Stimulated activated CD4-positive, alpha-beta T cell treated with anti-CD3 and anti-CD28 coated beads, TNF-alpha, amount 100 ng/mL, for 24 hours (primary cell): ENCODE results near the gene RNF223.

Experiments
- DNase-seq, 3 experiments: peaks; one replicate each; pipeline ENCODE4 v3.0.0-alpha.2; 2020; ENCODE audit warnings: low read depth in 3 of 3

RNF223 gene

DNA sequence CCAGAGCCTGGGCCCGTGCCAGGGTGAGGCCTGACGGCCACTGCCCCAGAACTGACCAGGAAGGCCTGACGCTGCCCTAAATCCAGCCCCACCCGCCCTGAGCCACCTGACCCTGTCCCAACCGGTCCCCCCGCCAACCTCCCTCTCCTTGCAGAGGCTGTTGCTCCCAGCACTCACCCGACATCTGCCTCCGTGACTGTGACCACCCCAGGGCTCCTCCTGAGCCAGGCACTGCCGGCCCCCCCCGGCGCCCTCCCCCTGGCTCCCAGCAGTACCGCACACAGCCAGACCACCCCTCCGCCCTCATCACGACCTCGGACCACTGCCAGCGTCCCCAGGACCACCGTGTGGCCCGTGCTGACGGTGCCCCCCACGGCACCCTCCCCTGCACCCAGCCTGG is 27.9 kb downstream of the RNF223 start:
- no peak for DNase-seq

GRCh38 chr1:1045129-1045528 is 29.0 kb downstream of the RNF223 start:
- no peak for DNase-seq

DNA sequence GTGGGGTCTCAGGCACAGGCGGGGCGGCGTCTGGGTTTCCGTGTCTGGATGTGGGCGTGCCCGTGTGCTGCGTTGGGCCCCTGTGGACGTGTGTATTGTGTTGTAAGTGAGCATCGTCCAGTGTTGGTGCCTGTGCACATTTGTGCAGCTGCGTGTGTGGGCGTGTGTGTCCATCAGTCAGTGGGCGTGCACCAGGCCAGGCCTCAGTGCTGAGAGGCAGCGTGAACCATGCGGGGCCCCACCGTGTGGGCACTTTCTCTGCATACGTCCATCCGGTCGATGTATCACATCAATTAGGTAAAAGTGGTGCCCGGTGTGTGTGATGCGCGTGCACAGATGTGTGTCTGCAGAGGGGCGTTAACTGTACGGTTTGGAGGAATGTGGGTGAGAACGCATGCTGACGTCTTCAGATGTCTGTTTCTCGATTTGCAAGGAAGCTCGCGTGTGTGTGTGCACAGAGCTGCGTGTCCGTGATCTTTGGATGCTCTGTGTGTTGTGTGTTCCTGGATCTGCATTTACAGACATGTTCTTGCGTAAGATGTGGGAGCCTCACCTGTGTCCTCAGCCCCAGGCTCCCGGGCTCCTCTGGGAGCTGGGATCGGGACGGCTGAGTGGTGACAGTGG is 29.5 kb downstream of the RNF223 start:
- DNase-seq = no peak

DNA sequence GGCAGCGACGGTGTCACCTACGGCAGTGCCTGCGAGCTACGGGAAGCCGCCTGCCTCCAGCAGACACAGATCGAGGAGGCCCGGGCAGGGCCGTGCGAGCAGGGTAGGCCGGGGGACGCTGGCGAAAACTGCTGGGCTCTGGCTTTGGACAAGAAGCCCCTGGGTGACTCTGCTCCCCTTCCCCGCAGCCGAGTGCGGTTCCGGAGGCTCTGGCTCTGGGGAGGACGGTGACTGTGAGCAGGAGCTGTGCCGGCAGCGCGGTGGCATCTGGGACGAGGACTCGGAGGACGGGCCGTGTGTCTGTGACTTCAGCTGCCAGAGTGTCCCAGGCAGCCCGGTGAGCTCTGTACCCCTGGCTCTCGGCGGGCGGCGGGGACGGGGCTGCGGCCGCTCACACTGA is 30.2 kb downstream of the RNF223 start:
- no peak for DNase-seq

DNA sequence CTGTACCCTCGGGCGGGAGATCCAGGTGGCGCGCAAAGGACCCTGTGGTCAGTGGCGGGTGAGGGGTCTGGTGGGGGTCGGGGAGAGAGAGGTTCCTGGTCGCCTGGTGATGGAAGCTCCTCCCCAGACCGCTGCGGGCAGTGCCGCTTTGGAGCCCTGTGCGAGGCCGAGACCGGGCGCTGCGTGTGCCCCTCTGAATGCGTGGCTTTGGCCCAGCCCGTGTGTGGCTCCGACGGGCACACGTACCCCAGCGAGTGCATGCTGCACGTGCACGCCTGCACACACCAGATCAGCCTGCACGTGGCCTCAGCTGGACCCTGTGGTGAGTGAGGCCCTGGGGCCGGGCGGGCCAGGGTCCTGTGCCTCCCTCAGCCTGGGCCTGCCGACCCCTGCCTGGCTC is 30.7 kb downstream of the RNF223 start:
- no peak for DNase-seq

GRCh38 chr1:1042835-1043234 is 31.3 kb downstream of the RNF223 start:
- DNase-seq = no peak

- DNase-seq = no peak
Observed at GRCh38 chr1:1041873-1042272, 32.2 kb downstream of the RNF223 start.

- no peak for DNase-seq
Observed at GRCh38 chr1:1041092-1041523, 33.0 kb downstream of the RNF223 start.

- DNase-seq = peak; percentile 49 to 72 (median 55)
Observed at GRCh38 chr1:1040004-1040991, 33.8 kb downstream of the RNF223 start.

DNA sequence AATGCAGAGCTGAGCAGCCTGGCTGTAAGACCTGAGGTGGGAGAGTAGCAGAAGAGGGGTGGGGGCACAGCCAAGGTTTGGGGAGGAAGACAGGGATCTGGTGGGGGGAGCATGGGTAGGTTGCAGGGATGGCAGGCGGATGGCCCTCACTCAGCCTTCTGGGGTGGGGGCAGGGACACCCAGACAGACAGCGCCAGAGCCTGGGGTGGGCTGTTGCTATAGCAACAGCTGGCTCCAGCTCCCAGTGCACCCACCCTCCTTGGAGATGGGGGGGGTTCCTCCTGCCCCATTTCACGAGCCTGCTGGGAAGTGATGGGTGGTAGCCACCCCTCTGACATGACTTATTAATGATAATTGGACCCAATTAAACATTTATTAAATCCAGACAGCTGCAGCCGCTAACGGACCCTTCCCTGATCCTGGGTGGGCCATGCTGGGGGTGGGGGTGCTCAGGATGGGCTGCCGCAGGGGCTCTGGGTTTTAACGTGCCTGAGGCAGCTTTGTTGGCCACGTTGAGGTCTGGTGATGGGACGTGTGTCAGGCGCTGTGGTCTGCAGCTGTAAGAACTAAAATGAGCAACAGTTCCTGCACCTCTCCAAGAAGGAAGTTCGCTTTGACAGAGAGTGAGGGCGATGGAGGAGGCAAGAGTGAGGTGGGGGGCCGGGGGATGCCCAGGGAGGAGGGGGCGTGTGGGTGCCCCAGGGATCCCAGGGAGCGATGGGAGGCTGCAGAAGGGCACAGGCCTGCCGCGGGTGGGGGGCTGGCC is 34.8 kb downstream of the RNF223 start:
- no peak for DNase-seq

GRCh38 chr1:1038694-1039093 is 35.4 kb downstream of the RNF223 start:
- DNase-seq = no peak

- no peak for DNase-seq
Observed at GRCh38 chr1:1037366-1038327, 36.5 kb downstream of the RNF223 start.

DNA sequence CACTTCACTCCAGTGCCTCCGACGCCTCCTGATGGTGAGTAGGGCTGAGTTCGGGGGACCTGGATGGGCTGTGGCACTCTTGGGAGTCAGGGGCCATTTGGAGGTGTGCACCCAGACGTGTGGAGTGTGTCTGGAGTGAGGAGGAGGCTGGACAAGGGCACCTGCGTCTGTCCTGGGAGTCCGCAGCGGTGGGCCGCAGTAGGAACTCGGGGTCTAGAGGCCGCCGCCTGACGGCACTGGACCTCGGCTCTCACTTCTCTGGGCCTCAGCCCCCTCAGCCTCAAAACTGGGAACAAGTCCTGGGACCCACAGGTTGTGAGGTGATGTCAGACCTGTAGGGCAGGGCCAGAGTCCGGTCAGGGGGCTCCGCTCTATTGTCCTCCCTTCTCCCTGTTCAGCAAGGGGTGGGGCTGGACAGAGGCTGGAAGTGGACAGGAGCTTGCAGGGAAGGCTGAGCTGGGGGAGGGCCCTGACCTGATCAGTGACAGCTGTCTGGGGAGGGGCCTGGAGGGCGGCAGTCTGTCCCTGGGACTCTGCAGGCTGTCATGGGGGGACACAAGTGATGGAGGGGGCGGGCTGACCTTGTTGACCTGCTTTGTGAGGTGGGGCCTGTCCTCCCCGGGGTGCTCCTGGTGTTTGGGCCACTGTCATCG is 38.7 kb downstream of the RNF223 start:
- no peak for DNase-seq

DNA sequence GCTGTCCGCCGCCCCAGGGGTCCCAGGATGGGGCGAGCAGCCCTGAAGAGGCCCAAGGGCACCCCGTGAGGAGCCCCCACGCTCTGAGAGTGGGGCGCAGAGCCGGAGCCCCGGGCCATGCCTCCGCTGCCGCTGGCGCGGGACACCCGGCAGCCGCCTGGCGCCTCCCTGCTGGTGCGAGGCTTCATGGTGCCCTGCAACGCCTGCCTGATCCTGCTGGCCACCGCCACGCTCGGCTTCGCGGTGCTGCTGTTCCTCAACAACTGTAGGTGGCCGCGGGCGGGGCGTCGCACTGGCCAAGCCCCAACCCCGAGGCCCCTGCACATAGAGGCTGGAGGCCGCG is 39.7 kb downstream of the RNF223 start:
- no peak for DNase-seq

- DNase-seq = no peak
Observed at GRCh38 chr1:1033731-1034438, 40.2 kb downstream of the RNF223 start.

GRCh38 chr1:1033009-1033587 is 41.0 kb downstream of the RNF223 start:
- DNase-seq = peak; percentile 80 to 90 (median 83)

- DNase-seq = no peak
Observed at GRCh38 chr1:1032424-1032823, 41.7 kb downstream of the RNF223 start.

DNA sequence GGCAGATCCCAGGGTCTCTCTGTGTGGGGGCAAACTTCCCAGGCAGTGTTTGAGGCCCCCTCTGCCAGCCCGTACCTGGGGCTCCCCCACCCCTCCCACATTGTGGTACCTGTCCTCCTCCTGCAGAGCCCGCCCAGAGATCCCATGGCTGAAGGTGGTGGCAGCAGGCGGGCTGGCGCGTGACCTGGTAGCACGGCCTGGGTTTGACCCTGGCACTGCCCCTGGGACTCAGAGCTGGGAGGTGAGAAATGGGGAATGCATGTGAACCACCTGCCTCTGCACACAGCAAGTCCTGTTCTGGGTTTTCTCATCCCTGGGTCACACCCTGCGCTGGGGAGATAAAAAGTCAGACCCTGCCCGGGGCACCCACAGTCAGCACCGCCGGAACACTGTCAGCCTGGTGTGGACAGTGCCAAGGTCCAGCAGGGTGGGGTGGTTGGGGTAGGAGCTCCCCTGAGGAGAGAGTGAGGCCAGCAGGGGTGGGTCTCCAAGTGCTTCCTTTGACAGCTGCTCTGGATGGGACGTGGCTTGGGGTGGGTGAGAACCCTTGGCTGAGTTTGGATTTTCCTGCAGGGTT is 42.4 kb downstream of the RNF223 start:
- DNase-seq = no peak
